Calu3 (cell line): ENCODE data around the gene ZBTB33. TPM values are rescaled to one million over a fixed set of nuclear protein-coding genes. Genes with fewer than 3 reads are reported as not detected.

Source experiments
- BruUV-seq: library from RNA; stranded (reverse); fragments of 400-500 nt; replicated peaks from 2 replicates; lab custom pipeline; 2021; lab: Mats Ljungman, UMichigan
- CTCF ChIA-PET: fragments of 300-600 bp; sonication (Branson Sonifier 250); formaldehyde crosslinking; loops from one replicate; lab custom pipeline; 2022; ENCODE audit warnings: antibody characterized with exemption; lab: Charles Lee
- DNase-seq: peaks from one replicate; pipeline ENCODE4 v3.0.0; 2022
- H3K27ac Mint-ChIP-seq: one replicate; pipeline ENCODE4 v1.8.0; 2022; ENCODE audit warnings: mixed read lengths; ENCODE audit not compliant: unreplicated experiment
- H3K27me3 Mint-ChIP-seq: one replicate; pipeline ENCODE4 v1.8.0; 2022; ENCODE audit warnings: mixed read lengths; ENCODE audit not compliant: unreplicated experiment
- H3K36me3 Mint-ChIP-seq: one replicate; pipeline ENCODE4 v1.8.0; 2022; ENCODE audit warnings: mild to moderate bottlenecking, moderate library complexity, mixed read lengths; ENCODE audit not compliant: insufficient read depth, unreplicated experiment
- H3K4me1 Mint-ChIP-seq: one replicate; pipeline ENCODE4 v1.8.0; 2022; ENCODE audit warnings: mild to moderate bottlenecking, low read depth, mixed read lengths; ENCODE audit not compliant: unreplicated experiment
- H3K4me3 Mint-ChIP-seq: one replicate; pipeline ENCODE4 v1.8.0; 2022; ENCODE audit warnings: mild to moderate bottlenecking, low read depth, moderate library complexity, mixed read lengths; ENCODE audit not compliant: unreplicated experiment
- H3K9me3 Mint-ChIP-seq: one replicate; pipeline ENCODE4 v1.8.0; 2022; ENCODE audit warnings: low read depth, mixed read lengths; ENCODE audit not compliant: unreplicated experiment
- intact Hi-C: fragments of 100-400 bp; cut with micrococcal nuclease; formaldehyde crosslinking; loops from one replicate; pipeline ENCODE4 v1.10.0; 2022; ENCODE audit not compliant: unreplicated experiment
- total RNA-seq: library from RNA; stranded (reverse); gene quantifications from 2 replicates; pipeline ENCODE4 v1.2.3, GENCODE V29; 2022
- TF ChIP-seq, protein P1 (sequence below): fragments of 200-600 bp; IDR thresholded peaks from one replicate; pipeline ENCODE4 v1.8.0; 2022; ENCODE audit warnings: antibody characterized with exemption; ENCODE audit not compliant: unreplicated experiment

ZBTB33 gene
- total RNA-seq, 1 experiment from 2014 or later: 22.7 TPM

DNA sequence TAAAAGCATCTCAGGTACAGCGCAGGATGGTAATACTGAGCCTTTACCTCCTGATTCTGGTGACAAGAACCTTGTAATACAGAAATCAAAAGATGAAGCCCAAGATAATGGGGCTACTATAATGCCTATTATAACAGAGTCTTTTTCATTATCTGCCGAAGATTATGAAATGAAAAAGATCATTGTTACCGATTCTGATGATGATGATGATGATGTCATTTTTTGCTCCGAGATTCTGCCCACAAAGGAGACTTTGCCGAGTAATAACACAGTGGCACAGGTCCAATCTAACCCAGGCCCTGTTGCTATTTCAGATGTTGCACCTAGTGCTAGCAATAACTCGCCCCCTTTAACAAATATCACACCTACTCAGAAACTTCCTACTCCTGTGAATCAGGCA lies 3.2 kb downstream of the ZBTB33 start:
- CTCF ChIA-PET: no interaction called here
- intact Hi-C loops: loop anchor here (5.0 kb wide), 2 partner anchors 64 to 214 kb away; partner anchors contain the start of gene LAMP2
- no TSS peak for BruUV-seq

GRCh38 chrX:120260369-120260768 lies 9.8 kb downstream of the ZBTB33 start:
- no peak for DNase-seq
- CTCF ChIA-PET: no interaction called here
- no peak overlapping the region for H3K27ac Mint-ChIP-seq
- H3K27me3 Mint-ChIP-seq: no peaks in the 10 kb centered on the region
- H3K4me3 Mint-ChIP-seq: no peak overlapping the region
- BruUV-seq: no TSS peak
- intact Hi-C loops: no loop called here
- TF ChIP-seq, protein P1, sequence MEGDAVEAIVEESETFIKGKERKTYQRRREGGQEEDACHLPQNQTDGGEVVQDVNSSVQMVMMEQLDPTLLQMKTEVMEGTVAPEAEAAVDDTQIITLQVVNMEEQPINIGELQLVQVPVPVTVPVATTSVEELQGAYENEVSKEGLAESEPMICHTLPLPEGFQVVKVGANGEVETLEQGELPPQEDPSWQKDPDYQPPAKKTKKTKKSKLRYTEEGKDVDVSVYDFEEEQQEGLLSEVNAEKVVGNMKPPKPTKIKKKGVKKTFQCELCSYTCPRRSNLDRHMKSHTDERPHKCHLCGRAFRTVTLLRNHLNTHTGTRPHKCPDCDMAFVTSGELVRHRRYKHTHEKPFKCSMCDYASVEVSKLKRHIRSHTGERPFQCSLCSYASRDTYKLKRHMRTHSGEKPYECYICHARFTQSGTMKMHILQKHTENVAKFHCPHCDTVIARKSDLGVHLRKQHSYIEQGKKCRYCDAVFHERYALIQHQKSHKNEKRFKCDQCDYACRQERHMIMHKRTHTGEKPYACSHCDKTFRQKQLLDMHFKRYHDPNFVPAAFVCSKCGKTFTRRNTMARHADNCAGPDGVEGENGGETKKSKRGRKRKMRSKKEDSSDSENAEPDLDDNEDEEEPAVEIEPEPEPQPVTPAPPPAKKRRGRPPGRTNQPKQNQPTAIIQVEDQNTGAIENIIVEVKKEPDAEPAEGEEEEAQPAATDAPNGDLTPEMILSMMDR: no peak
- H3K9me3 Mint-ChIP-seq: no peaks in the 10 kb centered on the region
- no peaks in the 10 kb centered on the region for H3K36me3 Mint-ChIP-seq
- H3K4me1 Mint-ChIP-seq: no peaks in the 10 kb centered on the region

More for the DNA sequence above, 3.2 kb downstream of the ZBTB33 start:
- H3K36me3 Mint-ChIP-seq: peaks cover 18% of the 10 kb centered on the region
- TF ChIP-seq, protein P1: no peak
- H3K4me1 Mint-ChIP-seq: no peaks in the 10 kb centered on the region
- H3K27ac Mint-ChIP-seq: no peak overlapping the region
- no peaks in the 10 kb centered on the region for H3K27me3 Mint-ChIP-seq
- H3K9me3 Mint-ChIP-seq: no peaks in the 10 kb centered on the region
- no peak for DNase-seq
- H3K4me3 Mint-ChIP-seq: no peak overlapping the region

DNA sequence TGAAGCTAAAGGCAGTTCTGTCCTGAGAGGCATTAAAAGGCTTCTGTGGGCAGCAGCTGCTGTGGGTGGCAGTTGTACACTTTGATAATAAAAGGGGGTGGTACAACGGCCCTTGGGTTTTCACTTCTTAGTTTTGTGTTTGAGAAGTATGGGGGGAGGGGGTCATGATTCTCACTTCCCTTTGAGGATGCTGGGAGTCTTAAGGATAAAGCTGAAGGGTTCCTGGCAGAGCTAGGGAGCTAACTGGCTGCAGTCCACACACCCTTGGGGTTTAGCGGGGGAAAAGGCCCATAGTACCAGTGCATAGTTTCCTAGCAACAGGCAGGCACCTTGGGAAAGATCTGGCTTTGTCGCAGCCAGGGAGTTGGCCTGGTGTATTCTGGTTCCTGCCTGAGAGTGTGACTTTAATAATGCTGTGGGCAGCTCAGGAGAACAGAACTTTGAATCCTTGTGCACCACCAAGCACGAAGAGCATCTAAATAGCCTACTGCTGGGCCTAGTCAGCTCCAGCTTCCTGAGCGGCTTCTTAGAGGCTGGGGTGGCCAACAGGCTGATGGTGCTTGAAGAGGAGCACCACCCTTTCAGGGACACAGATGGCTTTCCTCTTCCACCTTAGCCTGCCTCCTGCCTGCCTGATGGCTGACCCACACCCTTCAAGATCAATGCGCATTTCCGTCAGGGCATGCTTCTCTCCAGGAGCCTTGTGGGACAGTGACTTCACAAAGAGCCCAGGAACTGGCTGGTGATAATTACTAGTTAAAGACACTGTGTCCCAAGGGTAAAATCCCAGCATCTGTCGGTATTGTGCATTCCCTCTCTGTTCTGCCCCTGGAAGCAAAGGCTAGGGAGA lies 12.5 kb downstream of the ZBTB33 start:
- no peaks in the 10 kb centered on the region for H3K36me3 Mint-ChIP-seq
- DNase-seq: no peak
- TF ChIP-seq, protein P1: no peak
- no peak overlapping the region for H3K4me3 Mint-ChIP-seq
- H3K27me3 Mint-ChIP-seq: no peaks in the 10 kb centered on the region
- no peak overlapping the region for H3K27ac Mint-ChIP-seq
- H3K9me3 Mint-ChIP-seq: no peaks in the 10 kb centered on the region
- CTCF ChIA-PET: interaction anchor here (0.7 kb wide), 1 partner anchor 32 kb away, joined by 3 read pairs; no protein-coding TSS in a partner anchor
- intact Hi-C loops: no loop called here
- no TSS peak for BruUV-seq
- no peaks in the 10 kb centered on the region for H3K4me1 Mint-ChIP-seq

DNA sequence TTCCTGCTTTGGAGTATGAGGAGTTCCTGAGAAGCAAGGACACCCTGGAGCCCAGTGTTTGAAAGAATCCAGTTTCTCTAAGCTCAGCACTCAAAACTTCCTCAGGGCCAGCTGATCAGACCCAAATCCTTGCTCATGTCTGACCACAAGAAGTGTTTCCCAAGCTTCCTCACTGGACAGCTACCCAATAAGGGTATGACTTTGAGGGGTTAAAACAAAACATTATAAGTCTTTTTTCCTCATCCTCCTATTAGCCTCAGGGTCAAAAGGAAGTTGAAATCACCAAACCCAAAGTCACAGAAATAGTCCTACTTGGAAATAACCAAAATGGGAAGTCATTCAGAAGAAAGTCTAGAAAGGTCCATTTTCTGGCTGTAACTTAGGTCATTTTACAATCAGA lies 13.7 kb downstream of the ZBTB33 start:
- intact Hi-C loops: no loop called here
- Mint-ChIP-seq H3K27me3 (no peaks in the 10 kb centered on the region), H3K4me3 (no peak overlapping the region), H3K9me3 (no peaks in the 10 kb centered on the region), H3K27ac (no peak overlapping the region), H3K36me3 (no peaks in the 10 kb centered on the region), H3K4me1 (no peaks in the 10 kb centered on the region)
- TF ChIP-seq, protein P1: no peak
- CTCF ChIA-PET: no interaction called here
- no peak for DNase-seq
- no TSS peak for BruUV-seq
